Measurements from ENCODE around the gene JOSD1.

Gene JOSD1

DNA sequence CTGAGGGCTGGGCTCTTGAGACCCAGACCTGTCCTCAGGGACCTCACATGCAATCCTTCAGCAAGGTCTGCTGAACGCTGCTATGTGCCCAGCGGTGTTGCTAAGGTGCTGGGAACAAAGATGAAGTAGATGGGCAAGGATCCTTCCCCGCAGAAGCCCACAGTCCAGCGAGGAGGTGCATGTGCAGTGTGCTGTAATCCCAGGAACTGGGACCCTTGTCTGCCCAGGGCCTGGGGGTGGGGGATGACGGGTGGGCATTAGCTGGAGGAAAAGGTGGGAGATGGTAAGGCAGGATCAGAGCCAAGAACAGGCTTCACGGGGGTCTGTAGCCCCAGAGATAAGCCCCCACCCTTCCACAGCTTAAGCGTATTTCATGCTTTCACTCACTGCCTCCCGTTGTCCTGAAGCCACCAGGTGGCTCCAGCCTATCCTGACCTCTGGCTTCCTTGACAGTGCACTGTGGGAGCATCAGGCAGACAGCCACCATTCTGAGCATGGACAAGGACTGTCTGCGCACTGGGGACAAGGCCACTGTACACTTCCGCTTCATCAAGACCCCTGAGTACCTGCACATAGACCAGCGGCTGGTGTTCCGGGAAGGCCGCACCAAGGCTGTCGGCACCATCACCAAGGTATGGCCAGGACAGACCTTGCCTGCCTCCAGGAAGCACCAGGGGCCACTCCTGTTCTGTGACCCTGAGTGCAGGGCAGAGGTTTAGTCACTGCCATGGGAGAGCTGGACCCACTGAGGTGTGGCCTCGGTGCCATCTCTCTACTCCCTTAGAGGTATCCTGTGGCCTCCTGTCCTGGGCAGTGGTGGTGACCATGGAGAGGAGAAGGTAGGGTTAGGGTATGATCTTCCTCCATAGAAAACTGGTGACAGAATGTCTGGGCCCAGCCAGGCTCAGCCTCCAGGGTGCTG, 27.0 kb upstream of the JOSD1 start:
- no peak overlapping the region for H3K4me3 ChIP-seq (ENCODE audit: low read length)
- DNase-seq (ENCODE audit: low read depth), result no peak
- TF ChIP-seq, protein P1, sequence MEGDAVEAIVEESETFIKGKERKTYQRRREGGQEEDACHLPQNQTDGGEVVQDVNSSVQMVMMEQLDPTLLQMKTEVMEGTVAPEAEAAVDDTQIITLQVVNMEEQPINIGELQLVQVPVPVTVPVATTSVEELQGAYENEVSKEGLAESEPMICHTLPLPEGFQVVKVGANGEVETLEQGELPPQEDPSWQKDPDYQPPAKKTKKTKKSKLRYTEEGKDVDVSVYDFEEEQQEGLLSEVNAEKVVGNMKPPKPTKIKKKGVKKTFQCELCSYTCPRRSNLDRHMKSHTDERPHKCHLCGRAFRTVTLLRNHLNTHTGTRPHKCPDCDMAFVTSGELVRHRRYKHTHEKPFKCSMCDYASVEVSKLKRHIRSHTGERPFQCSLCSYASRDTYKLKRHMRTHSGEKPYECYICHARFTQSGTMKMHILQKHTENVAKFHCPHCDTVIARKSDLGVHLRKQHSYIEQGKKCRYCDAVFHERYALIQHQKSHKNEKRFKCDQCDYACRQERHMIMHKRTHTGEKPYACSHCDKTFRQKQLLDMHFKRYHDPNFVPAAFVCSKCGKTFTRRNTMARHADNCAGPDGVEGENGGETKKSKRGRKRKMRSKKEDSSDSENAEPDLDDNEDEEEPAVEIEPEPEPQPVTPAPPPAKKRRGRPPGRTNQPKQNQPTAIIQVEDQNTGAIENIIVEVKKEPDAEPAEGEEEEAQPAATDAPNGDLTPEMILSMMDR (conservative IDR thresholded peaks at IDR 0.05; ENCODE audit: low read depth, low read length), result no peak

DNA sequence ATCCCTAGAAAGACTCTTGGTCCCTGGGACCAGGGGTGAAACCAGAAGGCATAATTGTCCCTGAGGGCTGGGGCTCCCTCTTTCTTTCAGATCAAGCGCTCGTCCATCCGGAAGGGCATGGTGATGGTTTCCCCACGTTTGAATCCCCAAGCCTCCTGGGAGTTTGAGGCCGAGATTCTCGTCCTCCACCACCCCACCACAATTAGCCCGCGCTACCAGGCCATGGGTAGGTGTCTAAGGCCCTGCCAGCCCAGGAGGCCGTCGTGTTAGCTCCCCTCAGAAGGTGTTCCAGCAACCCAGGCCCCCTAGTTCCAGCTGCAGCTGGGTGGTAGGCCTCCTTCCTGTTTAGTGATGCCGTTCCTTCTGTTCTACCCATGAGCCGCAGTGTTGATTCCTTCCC, 26.4 kb upstream of the JOSD1 start:
- TF ChIP-seq, protein P1 (conservative IDR thresholded peaks at IDR 0.05; ENCODE audit: low read depth, low read length), result no peak
- DNase-seq (ENCODE audit: low read depth), result no peak
- no peak overlapping the region for H3K4me3 ChIP-seq (ENCODE audit: low read length)

DNA sequence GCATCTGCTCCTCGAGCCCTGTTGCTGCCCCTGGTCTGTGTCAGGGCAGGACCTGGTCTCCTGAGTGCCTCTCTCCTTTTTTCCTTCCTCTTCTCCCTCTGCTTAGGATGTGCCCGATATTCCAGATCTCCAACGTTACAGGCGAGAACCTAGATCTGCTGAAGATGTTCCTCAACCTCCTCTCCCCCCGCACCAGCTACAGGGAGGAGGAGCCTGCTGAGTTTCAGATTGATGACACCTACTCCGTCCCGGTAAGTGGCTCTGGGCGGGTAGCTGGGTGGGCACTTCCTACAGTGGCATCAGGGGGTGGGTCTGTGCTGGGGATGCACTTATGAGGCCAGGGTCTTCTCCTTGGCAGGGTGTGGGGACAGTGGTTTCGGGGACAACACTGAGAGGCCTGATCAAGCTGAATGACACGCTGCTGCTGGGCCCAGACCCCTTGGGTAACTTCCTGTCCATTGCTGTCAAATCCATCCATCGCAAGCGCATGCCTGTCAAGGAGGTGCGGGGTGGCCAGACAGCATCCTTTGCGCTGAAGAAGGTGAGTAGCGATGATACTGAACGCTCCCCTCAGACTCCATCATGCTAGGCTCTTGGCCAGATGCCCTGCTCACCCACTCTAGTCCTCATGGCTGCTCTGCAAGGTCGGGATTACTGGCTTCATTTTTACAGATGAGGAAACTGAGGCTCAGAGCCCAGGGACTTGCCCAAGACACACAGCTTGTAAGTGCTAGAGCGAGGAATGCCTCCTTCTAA, 25.3 kb upstream of the JOSD1 start:
- TF ChIP-seq, protein P1 (conservative IDR thresholded peaks at IDR 0.05; ENCODE audit: low read depth, low read length), result no peak

DNA sequence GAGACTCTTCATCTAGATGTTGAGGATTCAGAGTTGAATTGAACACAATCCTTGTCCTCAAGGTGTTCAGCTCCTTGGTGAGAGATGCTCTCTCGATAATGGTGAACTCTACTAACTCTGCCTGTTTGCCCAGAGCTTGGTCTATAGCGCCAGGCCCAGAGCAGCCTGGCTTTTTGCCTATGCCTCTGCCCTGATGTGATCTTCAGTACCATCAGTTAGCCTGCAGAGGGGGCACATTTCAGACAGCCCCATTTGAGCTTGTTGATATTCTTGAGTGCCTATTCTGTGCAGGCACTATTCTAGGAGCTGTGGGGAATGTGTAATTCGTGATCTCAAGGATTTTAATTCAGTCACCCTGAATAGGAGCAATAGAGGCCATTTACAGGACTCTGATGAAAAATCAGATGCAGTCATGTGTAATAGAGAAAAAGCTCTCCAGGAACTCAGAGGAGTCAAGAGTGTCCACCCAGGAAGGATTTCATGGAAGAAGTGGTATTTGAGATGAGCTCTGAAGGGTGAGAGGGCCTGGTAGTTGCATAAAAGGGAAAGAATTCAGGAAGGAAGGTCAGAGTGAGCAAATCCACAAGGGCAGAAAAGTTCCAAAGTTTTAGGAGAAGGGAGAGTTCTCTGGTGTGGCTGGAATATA, 24.3 kb upstream of the JOSD1 start:
- DNase-seq (ENCODE audit: low read depth), result no peak
- no peak overlapping the region for H3K4me3 ChIP-seq (ENCODE audit: low read length)
- TF ChIP-seq, protein P1 (conservative IDR thresholded peaks at IDR 0.05; ENCODE audit: low read depth, low read length), result peak; percentile 66

More for the DNA sequence above, 25.3 kb upstream of the JOSD1 start:
- DNase-seq (ENCODE audit: low read depth), result no peak
- H3K4me3 ChIP-seq (ENCODE audit: low read length), result no peak overlapping the region

- TF ChIP-seq, protein P1 (conservative IDR thresholded peaks at IDR 0.05; ENCODE audit: low read depth, low read length), result no peak
- DNase-seq (ENCODE audit: low read depth), result no peak
- no peak overlapping the region for H3K4me3 ChIP-seq (ENCODE audit: low read length)
Measured at GRCh38 chr22:38724176-38724575, 23.4 kb upstream of the JOSD1 start.

GRCh38 chr22:38721551-38721950, 20.8 kb upstream of the JOSD1 start:
- no peak for DNase-seq (ENCODE audit: low read depth)
- TF ChIP-seq, protein P1 (conservative IDR thresholded peaks at IDR 0.05; ENCODE audit: low read depth, low read length), result no peak
- no peak overlapping the region for H3K4me3 ChIP-seq (ENCODE audit: low read length)
